H1 (cell line): ENCODE measurements around the gene KLF9. TPM values are rescaled to one million over a fixed set of nuclear protein-coding genes. Genes with fewer than 3 reads are reported as not detected.

Experiments used
- CTCF ChIA-PET: fragments of 300-600 bp; sonication (Branson Sonifier 250); formaldehyde crosslinking; loops from one replicate; lab custom pipeline; 2021; ENCODE audit not compliant: partially characterized antibody; lab: Charles Lee
- POLR2A ChIA-PET: fragments of 300-600 bp; sonication (Branson Sonifier 250); formaldehyde crosslinking; loops from one replicate; lab custom pipeline; 2021; ENCODE audit warnings: inconsistent platforms; ENCODE audit not compliant: partially characterized antibody; lab: Charles Lee
- DNase-seq, 2 experiments: peaks; one replicate each; pipeline versions ENCODE4 v3.0.0 to v3.0.0-alpha.2; 2010 to 2022; ENCODE audit warnings: low spot score in 2 of 2, low read depth in 1 of 2, mixed read lengths in 1 of 2
- FAIRE-seq: peaks from 2 replicates; lab custom pipeline; 2011; peaks lifted over from hg19 to GRCh38; lab: Jason Lieb, UNC
- H2AFZ ChIP-seq: 2 replicates; pipeline ENCODE4 v1.8.1; 2012; ENCODE audit warnings: low read length, inconsistent platforms
- H2AK5ac ChIP-seq: 2 replicates; pipeline ENCODE4 v1.6.1; 2013; ENCODE audit warnings: low read depth, low read length
- H2BK120ac ChIP-seq: replicated peaks from 2 replicates; pipeline ENCODE3; 2013; ENCODE audit warnings: low read depth, low read length, inconsistent platforms
- H2BK12ac ChIP-seq: 2 replicates; pipeline ENCODE4 v1.6.1; 2013; ENCODE audit warnings: low read depth, low read length
- H2BK15ac ChIP-seq: 2 replicates; pipeline ENCODE4 v1.6.1; 2013; ENCODE audit warnings: low read length
- H2BK20ac ChIP-seq: 2 replicates; pipeline ENCODE4 v1.6.1; 2013; ENCODE audit warnings: low read length
- H2BK5ac ChIP-seq: 2 replicates; pipeline ENCODE4 v1.6.1; 2013; ENCODE audit warnings: low read depth, low read length
- H3K14ac ChIP-seq: 2 replicates; pipeline ENCODE4 v1.6.1; 2013; ENCODE audit warnings: inconsistent platforms; ENCODE audit not compliant: insufficient read length
- H3K18ac ChIP-seq: 2 replicates; pipeline ENCODE4 v1.6.1; 2013; ENCODE audit warnings: low read length; ENCODE audit errors: extremely low read depth
- H3K23ac ChIP-seq: 2 replicates; pipeline ENCODE4 v1.6.1; 2013; ENCODE audit warnings: inconsistent platforms; ENCODE audit not compliant: insufficient read length
- H3K23me2 ChIP-seq: 2 replicates; pipeline ENCODE4 v1.6.1; 2013; ENCODE audit warnings: low read depth, low read length
- H3K27ac ChIP-seq: 2 replicates; pipeline ENCODE4 v1.6.1; 2011; ENCODE audit warnings: low read depth, low read length, inconsistent platforms
- H3K27me3 ChIP-seq, 4 experiments: replicated peaks in 1 of 4; 1 replicate in 1 of 4; 2 replicates in 3 of 4; pipeline versions ENCODE4 v1.6.1 to v1.8.1; 2011 to 2013; ENCODE audit warnings: low read length in 3 of 4, mild to moderate bottlenecking in 3 of 4, inconsistent platforms in 2 of 4, mixed read lengths in 2 of 4, moderate library complexity in 1 of 4; ENCODE audit not compliant: control insufficient read depth in 3 of 4, insufficient read depth in 3 of 4; ENCODE audit errors: extremely low read depth in 1 of 4
- H3K36me3 ChIP-seq, 4 experiments: 2 replicates each; pipeline versions ENCODE4 v1.6.1 to v1.8.1; 2011 to 2013; ENCODE audit warnings: mild to moderate bottlenecking in 4 of 4, low read length in 3 of 4, moderate library complexity in 2 of 4, control low read depth in 1 of 4, inconsistent platforms in 1 of 4; ENCODE audit not compliant: insufficient read depth in 4 of 4, control insufficient read depth in 2 of 4
- H3K4ac ChIP-seq: replicated peaks from 2 replicates; pipeline ENCODE3; 2013; ENCODE audit warnings: low read length, low read depth, mixed read lengths, inconsistent platforms; ENCODE audit not compliant: insufficient read length
- H3K4me1 ChIP-seq, 4 experiments: replicated peaks in 1 of 4; 1 replicate in 1 of 4; 2 replicates in 3 of 4; pipeline versions ENCODE4 v1.6.1 to v1.8.1; 2011 to 2013; ENCODE audit warnings: low read length in 3 of 4, inconsistent platforms in 2 of 4, mixed read lengths in 1 of 4; ENCODE audit not compliant: insufficient read depth in 4 of 4, control insufficient read depth in 3 of 4
- H3K4me2 ChIP-seq, 2 experiments: 2 replicates each; pipeline versions ENCODE4 v1.6.1 to v1.8.1; 2011 to 2013; ENCODE audit warnings: low read depth in 2 of 2, low read length in 2 of 2, control low read depth in 1 of 2, inconsistent platforms in 1 of 2, mild to moderate bottlenecking in 1 of 2; ENCODE audit not compliant: insufficient read depth in 1 of 2
- H3K4me3 ChIP-seq, 4 experiments: fragments of 200-600, 300-600 bp in 1 of 4; sonication (generic), shearing (Covaris generic), sonication (Bioruptor Twin) in 1 of 4; 2 replicates each; pipeline versions ENCODE4 v1.5.1 to v1.8.1; 2011 to 2016; ENCODE audit warnings: low read length in 4 of 4, low read depth in 3 of 4, control low read depth in 2 of 4, inconsistent platforms in 2 of 4, mild to moderate bottlenecking in 2 of 4, mixed read lengths in 1 of 4, moderate library complexity in 1 of 4; ENCODE audit not compliant: insufficient read depth in 2 of 4; ENCODE audit errors: extremely low read depth in 1 of 4
- H3K56ac ChIP-seq: replicated peaks from 2 replicates; pipeline ENCODE3; 2013; ENCODE audit warnings: low read depth, mild to moderate bottlenecking, mixed read lengths, low read length, inconsistent platforms; ENCODE audit not compliant: insufficient read length
- H3K79me1 ChIP-seq: 2 replicates; pipeline ENCODE4 v1.6.1; 2013; ENCODE audit warnings: low read depth, low read length, control low read depth
- H3K79me2 ChIP-seq, 2 experiments: 2 replicates each; pipeline versions ENCODE4 v1.6.1 to v1.8.1; 2012 to 2013; ENCODE audit warnings: low read length in 2 of 2, mild to moderate bottlenecking in 2 of 2, inconsistent platforms in 1 of 2; ENCODE audit not compliant: insufficient read depth in 2 of 2, control insufficient read depth in 1 of 2
- H3K9ac ChIP-seq, 4 experiments: replicated peaks in 1 of 4; 1 replicate in 1 of 4; 2 replicates in 3 of 4; pipeline versions ENCODE4 v1.6.1 to v1.8.1; 2011 to 2013; ENCODE audit warnings: low read depth in 3 of 4, low read length in 3 of 4, control low read depth in 2 of 4, mild to moderate bottlenecking in 2 of 4, moderate library complexity in 2 of 4, inconsistent platforms in 1 of 4; ENCODE audit errors: extremely low read depth in 1 of 4
- H3K9me3 ChIP-seq, 2 experiments: 2 replicates each; pipeline versions ENCODE4 v1.6.1 to v1.8.1; 2012 to 2013; ENCODE audit warnings: mild to moderate bottlenecking in 2 of 2, moderate library complexity in 2 of 2, control low read depth in 1 of 2, inconsistent platforms in 1 of 2, low read depth in 1 of 2, low read length in 1 of 2, mixed read lengths in 1 of 2; ENCODE audit not compliant: insufficient read depth in 2 of 2
- H4K20me1 ChIP-seq, 2 experiments: replicated peaks in 1 of 2; 2 replicates each; pipeline versions ENCODE3 to v1.8.1; 2011 to 2013; ENCODE audit warnings: inconsistent platforms in 2 of 2, low read length in 2 of 2, mild to moderate bottlenecking in 1 of 2; ENCODE audit not compliant: insufficient read depth in 2 of 2, control insufficient read depth in 1 of 2
- H4K5ac ChIP-seq: 2 replicates; pipeline ENCODE4 v1.6.1; 2013; ENCODE audit warnings: low read length, low read depth, mixed read lengths, inconsistent platforms; ENCODE audit not compliant: insufficient read length
- H4K8ac ChIP-seq: 2 replicates; pipeline ENCODE4 v1.8.0; 2013; ENCODE audit warnings: mild to moderate bottlenecking, moderate library complexity, low read length, inconsistent platforms; ENCODE audit not compliant: insufficient read depth; ENCODE audit errors: extremely low read depth
- H4K91ac ChIP-seq: replicated peaks from 2 replicates; pipeline ENCODE3; 2013; ENCODE audit warnings: low read length, mixed read lengths, inconsistent platforms; ENCODE audit not compliant: insufficient read length
- CBX5 ChIP-seq: fragments of 300-800, 300-1000 bp; sonication (generic); IDR thresholded peaks from 2 replicates; pipeline ENCODE4 v1.7.1; 2016; ENCODE audit warnings: antibody characterized with exemption, low read length, low read depth
- EP300 ChIP-seq, 2 experiments: IDR thresholded peaks; 1 replicate in 1 of 2; 2 replicates in 1 of 2; pipeline ENCODE4 v1.6.1; 2011 to 2012; ENCODE audit warnings: low read depth in 2 of 2, low read length in 2 of 2, mild to moderate bottlenecking in 2 of 2, borderline replicate concordance in 1 of 2, inconsistent platforms in 1 of 2, moderate library complexity in 1 of 2
- POLR2AphosphoS5 ChIP-seq: IDR thresholded peaks from 2 replicates; pipeline ENCODE4 v1.6.1; 2011; ENCODE audit warnings: low read depth, low read length
- RBBP5 ChIP-seq: IDR thresholded peaks from 2 replicates; pipeline ENCODE4 v1.7.1; 2012; ENCODE audit warnings: low read depth, mild to moderate bottlenecking, inconsistent platforms, low read length, moderate library complexity, borderline replicate concordance
- SIX5 ChIP-seq: IDR thresholded peaks from 2 replicates; pipeline ENCODE4 v1.6.1; 2011; ENCODE audit warnings: mild to moderate bottlenecking, low read depth, low read length
- SP4 ChIP-seq: IDR thresholded peaks from 2 replicates; pipeline ENCODE4 v1.6.1; 2012; ENCODE audit warnings: low read length, inconsistent platforms
- TBP ChIP-seq: IDR thresholded peaks from 2 replicates; pipeline ENCODE4 v1.6.1; 2011; ENCODE audit warnings: low read depth, low read length, improper control_type of control experiment
- WGBS, 2 experiments: shearing (Covaris generic) in 1 of 2; methylation state at CpG; one replicate each; pipeline versions ENCODE4 v1.1.6 to v1.1.7; 2013 to 2015; ENCODE audit warnings: low lambda C conversion rate in 2 of 2, mixed read lengths in 2 of 2, inconsistent platforms in 1 of 2, low coverage in 1 of 2, missing lambda C conversion rate in 1 of 2; ENCODE audit not compliant: insufficient replicate concordance in 2 of 2, insufficient coverage in 1 of 2, insufficient read length in 1 of 2; ENCODE audit errors: extremely low coverage in 1 of 2, missing lambda C conversion rate in 1 of 2; 5-methylcytosine and 5-hydroxymethylcytosine counted together
- polyA plus RNA-seq, 7 experiments: library from polyadenylated mRNA; depleted of rRNA in 3 of 7; stranded (reverse) in 5 of 7; unstranded in 2 of 7; fragments of >200 nt in 5 of 7; fragments of 200-250 nt in 2 of 7; gene quantifications; 1 replicate in 5 of 7; 2 replicates in 1 of 7; 4 replicates in 1 of 7; pipeline versions ENCODE4 v1.2.1 to v1.2.3, GENCODE V29; 2011 to 2013; ENCODE audit warnings: missing spikeins in 2 of 7, mixed read lengths in 2 of 7
- total RNA-seq: library from RNA; stranded (reverse); fragmentation: NEBNext Ultra II Directional; extraction: Animal tissue kit (Norgen Biotek cat#: 25700); gene quantifications from 2 replicates; pipeline ENCODE4 v1.2.1, GENCODE V29; 2021
- TF ChIP-seq, protein P1 (sequence below): IDR thresholded peaks from 2 replicates; pipeline ENCODE4 v1.6.1; 2012; ENCODE audit warnings: low read length, inconsistent platforms

KLF9 gene
- total and polyA plus RNA-seq, 2 of the 8 experiments (the other 6 are each of a cell fraction or from before 2014, with no cell fraction given), result 0.47 to 0.82 TPM

DNA sequence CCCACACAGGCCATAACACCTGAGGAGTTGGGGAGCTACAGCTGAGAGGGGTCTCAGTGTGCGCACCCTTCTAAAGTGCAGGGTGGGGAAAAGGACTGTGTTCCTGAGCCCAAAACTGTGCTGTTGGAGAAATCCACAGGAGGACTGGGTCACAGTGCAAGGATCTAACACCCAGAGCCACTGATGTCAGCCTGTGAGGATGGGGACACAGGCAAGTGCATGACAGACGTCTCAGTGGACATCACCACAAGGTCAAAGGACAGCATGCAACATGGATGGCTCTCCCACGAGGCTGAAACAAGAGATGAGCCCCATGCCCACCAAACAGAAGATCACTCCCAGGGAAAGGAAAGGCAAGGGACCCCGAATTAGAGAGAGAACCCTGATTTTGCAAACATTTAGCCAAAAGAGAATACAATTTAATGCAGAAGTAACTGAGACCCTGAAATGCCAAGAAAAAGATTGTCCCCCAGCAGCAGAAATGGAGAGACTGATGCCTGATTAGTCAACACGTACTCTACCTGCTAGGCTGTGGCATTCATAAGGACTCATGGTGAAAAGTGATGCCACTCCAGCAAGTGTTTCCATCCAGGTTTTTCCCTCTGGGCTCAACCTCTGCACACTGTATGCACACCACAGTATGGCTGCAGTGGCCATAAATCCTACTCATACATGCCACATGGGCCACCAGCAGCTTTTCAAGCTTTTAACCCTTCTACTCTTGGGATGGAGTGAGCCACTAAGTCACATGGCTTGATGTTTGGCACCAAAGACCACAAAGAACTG, 14.2 kb downstream of the KLF9 start:
- 0 out of 7 replicates have a peak, but pooled peaks cover 0 to 3% (median 0%) of the 10 kb centered on the region in 4 experiments for H3K27me3 ChIP-seq
- H2AK5ac ChIP-seq, result peak overlapping the region; percentile 32; the same call in 1 of the 2 replicates
- H3K36me3 ChIP-seq, result no peaks in the 10 kb centered on the region
- no peak overlapping the region; the same call in 1 of the 2 replicates for H4K8ac ChIP-seq
- no peak overlapping the region for H3K9ac ChIP-seq
- H3K4ac ChIP-seq, result no peak overlapping the region
- DNase-seq (no peak), FAIRE-seq (no peak)
- no peaks in the 10 kb centered on the region for H3K79me2 ChIP-seq
- H3K14ac ChIP-seq, result no peak overlapping the region
- H2BK15ac ChIP-seq, result no peak overlapping the region
- H3K23ac ChIP-seq, result no peak overlapping the region
- peaks cover 0 to 1% of the 10 kb centered on the region in 2 experiments for H4K20me1 ChIP-seq
- no peak overlapping the region for H3K27ac ChIP-seq
- H2AFZ ChIP-seq, result no peak overlapping the region
- H3K56ac ChIP-seq, result no peak overlapping the region
- no peak overlapping the region for H2BK120ac ChIP-seq
- CTCF ChIA-PET, result interaction anchor here (1.8 to 4.7 kb wide), 2 partner anchors 10 to 202 kb away, joined by 10 to 18 read pairs; no protein-coding TSS in a partner anchor
- no peaks in the 10 kb centered on the region for H3K23me2 ChIP-seq
- H3K79me1 ChIP-seq, result no peaks in the 10 kb centered on the region
- POLR2A ChIA-PET, result no interaction called here
- H3K18ac ChIP-seq, result no peak overlapping the region
- no peak overlapping the region for H4K5ac ChIP-seq
- no peaks in the 10 kb centered on the region for H3K9me3 ChIP-seq
- no peak overlapping the region for H2BK5ac ChIP-seq
- H3K4me3 ChIP-seq, result no peak overlapping the region
- H3K4me1 ChIP-seq, result no peaks in the 10 kb centered on the region
- no peak overlapping the region for H2BK12ac ChIP-seq
- no peak overlapping the region for H4K91ac ChIP-seq
- WGBS, 2 experiments, result 77% methylated on average over 5 of the region's 5 CpGs; no CpG with 5 or more reads in 1 of the 2 experiments
- no peak overlapping the region for H3K4me2 ChIP-seq
- H2BK20ac ChIP-seq, result no peak overlapping the region
- TF ChIP-seq POLR2AphosphoS5 (no peak), RBBP5 (no peak), SIX5 (no peak), EP300 (IDR thresholded peaks at IDR 0.05; ENCODE audit: borderline replicate concordance in 1 of 2, low read depth in 2 of 2, low read length in 2 of 2) (no peak), TBP (no peak), CBX5 (no peak), SP4 (no peak)
- TF ChIP-seq, protein P1, sequence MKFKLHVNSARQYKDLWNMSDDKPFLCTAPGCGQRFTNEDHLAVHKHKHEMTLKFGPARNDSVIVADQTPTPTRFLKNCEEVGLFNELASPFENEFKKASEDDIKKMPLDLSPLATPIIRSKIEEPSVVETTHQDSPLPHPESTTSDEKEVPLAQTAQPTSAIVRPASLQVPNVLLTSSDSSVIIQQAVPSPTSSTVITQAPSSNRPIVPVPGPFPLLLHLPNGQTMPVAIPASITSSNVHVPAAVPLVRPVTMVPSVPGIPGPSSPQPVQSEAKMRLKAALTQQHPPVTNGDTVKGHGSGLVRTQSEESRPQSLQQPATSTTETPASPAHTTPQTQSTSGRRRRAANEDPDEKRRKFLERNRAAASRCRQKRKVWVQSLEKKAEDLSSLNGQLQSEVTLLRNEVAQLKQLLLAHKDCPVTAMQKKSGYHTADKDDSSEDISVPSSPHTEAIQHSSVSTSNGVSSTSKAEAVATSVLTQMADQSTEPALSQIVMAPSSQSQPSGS, result no peak
